VCaP (cell line): ENCODE data around the gene TMEM200B.
"Not testable (repeated sequence)": the region's sequence is repeated elsewhere in the genome, so short reads cannot be mapped to it uniquely, and the experiment has no call there.

Experiments used
- H3K27ac ChIP-seq: fragments of 450-650 bp; 2 replicates; pipeline ENCODE4 v1.5.1; 2017
- TF ChIP-seq, protein P1 (sequence below): fragments of 450-650 bp; conservative IDR thresholded peaks from 2 replicates; pipeline ENCODE4 v1.5.1; 2017; ENCODE audit warnings: mild to moderate bottlenecking, moderate library complexity

Gene TMEM200B

DNA sequence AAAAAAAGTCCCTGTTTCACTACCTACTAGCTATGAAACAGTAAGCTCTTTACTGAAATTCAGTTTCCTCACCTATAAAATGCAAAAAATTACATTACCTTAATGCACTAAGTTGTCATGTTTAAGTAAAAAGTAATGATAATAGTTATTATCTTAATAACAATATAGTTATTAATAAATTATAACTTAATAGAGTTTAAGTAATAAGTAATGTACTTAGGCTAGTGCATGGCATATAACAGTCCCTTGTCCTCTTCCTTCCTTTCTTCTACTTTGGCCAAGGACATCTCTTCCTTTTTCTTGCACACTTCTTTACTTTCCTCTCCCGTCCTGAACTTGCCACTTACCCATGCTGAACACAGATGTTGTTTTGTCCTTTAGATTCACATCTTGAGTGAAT lies 9.0 kb downstream of the TMEM200B start:
- TF ChIP-seq, protein P1, sequence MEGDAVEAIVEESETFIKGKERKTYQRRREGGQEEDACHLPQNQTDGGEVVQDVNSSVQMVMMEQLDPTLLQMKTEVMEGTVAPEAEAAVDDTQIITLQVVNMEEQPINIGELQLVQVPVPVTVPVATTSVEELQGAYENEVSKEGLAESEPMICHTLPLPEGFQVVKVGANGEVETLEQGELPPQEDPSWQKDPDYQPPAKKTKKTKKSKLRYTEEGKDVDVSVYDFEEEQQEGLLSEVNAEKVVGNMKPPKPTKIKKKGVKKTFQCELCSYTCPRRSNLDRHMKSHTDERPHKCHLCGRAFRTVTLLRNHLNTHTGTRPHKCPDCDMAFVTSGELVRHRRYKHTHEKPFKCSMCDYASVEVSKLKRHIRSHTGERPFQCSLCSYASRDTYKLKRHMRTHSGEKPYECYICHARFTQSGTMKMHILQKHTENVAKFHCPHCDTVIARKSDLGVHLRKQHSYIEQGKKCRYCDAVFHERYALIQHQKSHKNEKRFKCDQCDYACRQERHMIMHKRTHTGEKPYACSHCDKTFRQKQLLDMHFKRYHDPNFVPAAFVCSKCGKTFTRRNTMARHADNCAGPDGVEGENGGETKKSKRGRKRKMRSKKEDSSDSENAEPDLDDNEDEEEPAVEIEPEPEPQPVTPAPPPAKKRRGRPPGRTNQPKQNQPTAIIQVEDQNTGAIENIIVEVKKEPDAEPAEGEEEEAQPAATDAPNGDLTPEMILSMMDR, result no peak

GRCh38 chr1:29113413-29114117 lies 10.1 kb downstream of the TMEM200B start:
- TF ChIP-seq, protein P1, result no peak
- H3K27ac ChIP-seq, result no peak overlapping the region

More for the DNA sequence above, 9.0 kb downstream of the TMEM200B start:
- H3K27ac ChIP-seq, result no peak overlapping the region

DNA sequence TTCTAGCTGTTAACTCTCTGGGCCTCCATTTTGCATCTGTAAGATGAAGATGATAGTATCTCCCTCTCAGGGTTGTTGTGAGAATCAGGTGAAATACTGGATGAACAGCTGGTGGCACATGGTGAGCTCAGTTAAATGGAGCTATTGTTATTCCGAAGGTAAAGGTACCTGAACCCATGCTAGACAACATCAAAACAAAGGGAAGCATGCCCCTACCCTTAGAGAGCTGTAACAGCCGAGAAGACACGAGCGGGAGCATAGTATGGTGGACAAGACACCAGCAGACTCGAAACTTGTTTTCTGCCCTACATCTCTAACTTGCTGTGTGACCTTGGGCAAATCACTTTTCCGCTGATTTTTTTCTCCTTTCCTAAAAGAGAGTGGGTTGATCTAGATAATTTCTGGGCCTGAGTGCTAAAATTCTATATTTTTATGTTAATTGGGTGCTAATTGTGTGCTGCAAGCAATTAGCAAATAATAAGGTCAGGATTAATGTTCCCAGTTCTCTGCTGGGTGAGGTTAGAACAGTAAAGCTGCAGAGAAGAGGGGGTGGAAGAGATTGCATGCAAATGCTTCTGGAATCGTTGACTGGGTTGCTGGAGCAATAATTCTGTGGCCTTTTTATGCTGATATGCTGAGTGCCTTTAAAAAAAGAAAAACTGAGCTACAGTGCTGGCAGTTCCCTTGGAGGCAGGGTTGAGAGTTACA lies 10.8 kb downstream of the TMEM200B start:
- H3K27ac ChIP-seq, result no peak overlapping the region
- TF ChIP-seq, protein P1, result no peak

DNA sequence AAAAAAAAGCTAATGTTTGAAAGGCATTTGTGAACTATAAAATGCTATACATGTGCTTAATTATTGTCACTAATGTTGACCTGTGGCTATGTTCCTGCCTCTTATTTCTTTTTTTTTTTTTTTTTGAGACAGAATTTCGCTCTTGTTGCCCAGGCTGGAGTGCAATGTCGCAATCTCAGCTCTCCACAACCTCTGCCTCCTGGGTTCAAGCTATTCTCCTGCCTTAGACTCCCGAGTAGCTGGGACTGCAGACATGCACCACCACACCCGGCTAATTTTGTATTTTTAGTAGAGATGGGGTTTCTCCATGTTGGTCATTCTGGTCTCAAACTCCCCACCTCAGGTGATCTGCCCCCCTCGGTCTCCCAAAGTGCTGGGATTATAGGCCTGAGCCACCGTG lies 15.7 kb downstream of the TMEM200B start:
- not testable (repeated sequence) for H3K27ac ChIP-seq

DNA sequence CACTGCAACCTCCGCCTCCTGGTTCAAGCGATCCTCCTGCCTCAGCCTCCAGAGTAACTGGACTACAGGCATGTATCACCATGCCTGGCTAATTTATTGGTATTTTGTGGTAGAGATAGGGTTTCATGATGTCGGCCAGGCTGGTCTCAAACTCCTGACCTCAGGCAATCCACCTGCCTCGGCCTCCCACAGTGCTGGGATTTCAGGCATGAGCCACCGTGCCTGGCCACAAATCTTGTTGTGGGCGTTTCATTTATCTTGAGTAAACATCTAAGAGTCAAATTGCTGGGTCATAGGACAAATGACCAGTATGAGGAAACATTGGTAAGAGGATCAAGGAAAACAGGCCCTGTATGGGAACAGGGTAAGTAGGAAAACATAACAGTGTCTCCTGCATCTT lies 17.9 kb downstream of the TMEM200B start:
- TF ChIP-seq, protein P1, result no peak
- no peak overlapping the region for H3K27ac ChIP-seq

DNA sequence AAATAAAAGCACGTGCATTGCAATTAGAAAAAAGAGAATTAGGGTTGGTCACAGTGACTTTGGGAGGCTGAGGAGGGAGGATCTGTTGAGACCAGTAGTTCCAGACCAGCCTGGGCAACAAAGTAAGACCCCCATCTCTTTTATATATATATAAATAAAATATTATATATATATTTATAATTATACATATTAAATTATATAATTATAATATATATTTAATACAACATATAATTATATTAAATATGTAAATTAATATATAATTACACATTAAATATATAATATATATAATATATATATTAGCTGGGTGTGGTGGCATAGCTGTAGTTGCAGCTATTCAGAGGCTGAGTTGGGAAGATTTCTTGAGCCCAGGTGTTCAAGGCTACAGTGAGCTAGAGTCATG lies 23.2 kb downstream of the TMEM200B start:
- H3K27ac ChIP-seq, result no peak overlapping the region
- TF ChIP-seq, protein P1, result no peak

DNA sequence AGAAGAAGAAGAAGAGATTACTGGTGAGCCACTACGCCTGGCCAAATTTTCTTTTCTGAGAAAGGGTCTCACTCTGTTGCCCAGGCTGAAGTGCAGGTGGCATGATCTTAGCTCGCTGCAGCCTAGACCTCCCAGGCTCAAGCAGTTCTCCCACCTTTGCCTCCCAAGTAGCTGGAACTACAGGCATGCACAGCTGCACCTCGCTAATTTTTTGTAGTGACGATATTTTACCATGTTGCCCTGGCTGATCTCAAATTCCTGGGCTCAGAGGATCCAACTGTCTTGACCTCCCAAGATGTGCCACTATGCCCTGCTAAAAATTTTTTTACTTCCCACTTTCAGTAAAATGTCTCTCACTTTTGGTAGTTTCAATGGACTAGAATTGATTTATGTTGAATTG lies 24.4 kb downstream of the TMEM200B start:
- TF ChIP-seq, protein P1, result no peak
- H3K27ac ChIP-seq, result no peak overlapping the region
